ENCODE data around the gene DOCK4.

GRCh38 chr7:112049555-112050249 is 156.5 kb downstream of the DOCK4 start:
- TF ChIP-seq NFYB (CRISPR knock-in tag; conservative IDR thresholded peaks at IDR 0.05; ENCODE audit: low read depth): no peak
- no peak for TF ChIP-seq NR2C2 (CRISPR knock-in tag; IDR thresholded peaks at IDR 0.05)
